Adipose tissue (tissue), 3 donors: ENCODE data around the gene ANP32A. TPM values are rescaled to one million over a fixed set of nuclear protein-coding genes. Genes with fewer than 3 reads are reported as not detected.
"Not testable (repeated sequence)": the region's sequence is repeated elsewhere in the genome, so short reads cannot be mapped to it uniquely, and the experiment has no call there.

Experiments
- H3K27ac ChIP-seq: one replicate; pipeline ENCODE4 v1.5.1; 2013; ENCODE audit warnings: low read depth, low read length
- WGBS, 3 donors: extraction: QIAGEN DNeasy Blood & Tissue Kit; methylation state at CpG; one replicate each; pipeline ENCODE4 v1.1.7; 2013; 5-methylcytosine and 5-hydroxymethylcytosine counted together
- polyA plus RNA-seq, 3 donors: library from polyadenylated mRNA; stranded (reverse); fragments of 200-250 nt; gene quantifications; one replicate each; pipeline ENCODE4 v1.2.3, GENCODE V29; 2013
- donor health status: healthy with polysubstance abuse.
- donor health status: Bipolar disorder and iron deficiency.
- donor health status: healthy.

Gene ANP32A
- 10 to 100 TPM; 41.9 to 81.2 (median 79.5) TPM for polyA plus RNA-seq

DNA sequence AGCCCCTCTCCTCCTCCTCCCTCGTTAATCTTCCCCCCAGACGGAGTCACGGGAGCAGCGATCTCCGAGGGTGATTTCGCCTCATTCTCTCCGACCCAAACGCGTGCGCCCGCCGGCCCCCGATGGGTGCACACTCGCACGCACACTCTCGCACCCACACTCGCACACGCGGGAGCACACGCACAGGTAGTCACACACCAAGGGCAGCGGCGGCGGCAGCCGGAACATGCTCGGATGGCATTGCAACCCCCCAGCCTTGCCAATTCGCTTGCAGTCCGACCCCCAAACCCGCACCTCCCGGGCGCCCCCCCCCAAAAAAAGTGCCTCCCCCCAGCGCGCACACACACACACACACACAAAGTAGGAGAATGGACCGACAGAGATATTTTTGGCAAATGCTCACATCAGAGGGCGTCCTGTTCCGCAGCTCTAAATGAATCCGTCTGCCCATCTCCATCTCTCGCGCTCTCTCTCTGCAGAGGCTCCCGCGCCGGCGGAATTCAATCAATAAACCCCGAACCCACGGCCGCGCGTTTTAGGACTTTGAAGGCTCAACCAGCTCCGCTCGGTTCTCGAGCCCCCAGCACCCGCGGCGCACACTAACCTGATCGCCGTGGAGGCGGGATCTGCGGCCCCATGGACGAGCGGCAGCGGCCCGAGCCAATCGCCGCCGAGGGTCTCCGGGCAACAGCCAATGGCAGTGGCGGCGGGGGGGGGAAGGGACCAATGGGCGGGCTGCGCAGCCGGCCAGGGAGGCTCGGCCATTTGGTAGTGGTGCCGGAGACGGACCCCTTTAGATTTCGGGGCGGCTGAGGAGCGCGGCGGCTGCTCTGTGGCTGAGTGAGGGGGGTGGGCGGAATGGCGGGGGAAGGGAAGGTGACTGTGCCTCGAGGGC lies at the start of gene ANP32A:
Gene ANP32A (minus strand): TSS at position 601 of the 895 bp plus-strand sequence. CDS start 144 bp downstream, at position 457.
- WGBS, 3 donors: 0 to 1% (median 1%) methylated on average over 70 to 81 of the region's 81 CpGs
- H3K27ac ChIP-seq: peak within 1 kb of the TSS; percentile 80

DNA sequence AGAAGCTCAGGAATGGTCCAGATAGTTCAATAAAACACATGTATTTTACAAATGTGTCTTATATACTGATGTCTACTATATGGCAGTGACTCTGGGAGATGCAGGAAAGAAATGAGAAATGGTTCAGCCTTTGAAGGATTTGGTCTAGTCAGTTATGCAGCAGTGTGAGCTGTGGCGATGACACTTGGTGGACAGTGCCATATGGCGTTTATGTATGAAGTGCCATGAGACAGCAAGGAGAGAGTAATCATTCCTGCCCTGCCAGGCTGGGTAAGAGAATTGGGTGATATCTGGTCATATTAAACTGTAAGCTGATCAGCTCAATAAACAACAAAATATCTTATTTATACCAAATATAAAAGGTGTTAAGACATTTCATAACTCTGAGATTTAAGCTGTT lies 47.6 kb upstream of the ANP32A start:
- no peak overlapping the region for H3K27ac ChIP-seq
- 90 to 97% (median 93%) methylated on average over 2 of the region's 2 CpGs for WGBS, 3 donors

- H3K27ac ChIP-seq: no peak overlapping the region
Observed at GRCh38 chr15:68862415-68862814, 41.7 kb upstream of the ANP32A start.

DNA sequence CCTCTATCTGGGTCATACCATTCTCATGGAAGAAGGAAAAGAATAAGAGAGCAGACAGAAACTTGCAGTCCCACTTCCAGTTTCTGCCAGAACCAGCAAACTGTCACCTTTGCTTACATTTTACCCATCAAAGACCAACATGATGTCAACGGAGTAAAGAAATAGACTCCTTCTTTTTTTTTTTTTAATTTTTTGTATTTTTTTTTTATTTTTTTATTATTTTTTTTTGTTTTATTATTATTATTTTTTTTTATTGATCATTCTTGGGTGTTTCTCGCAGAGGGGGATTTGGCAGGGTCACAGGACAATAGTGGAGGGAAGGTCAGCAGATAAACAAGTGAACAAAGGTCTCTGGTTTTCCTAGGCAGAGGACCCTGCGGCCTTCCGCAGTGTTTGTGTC lies 38.0 kb upstream of the ANP32A start:
- WGBS, 3 donors: 85 to 89% (median 87%) methylated on average over 2 of the region's 4 CpGs
- not testable (repeated sequence) for H3K27ac ChIP-seq

DNA sequence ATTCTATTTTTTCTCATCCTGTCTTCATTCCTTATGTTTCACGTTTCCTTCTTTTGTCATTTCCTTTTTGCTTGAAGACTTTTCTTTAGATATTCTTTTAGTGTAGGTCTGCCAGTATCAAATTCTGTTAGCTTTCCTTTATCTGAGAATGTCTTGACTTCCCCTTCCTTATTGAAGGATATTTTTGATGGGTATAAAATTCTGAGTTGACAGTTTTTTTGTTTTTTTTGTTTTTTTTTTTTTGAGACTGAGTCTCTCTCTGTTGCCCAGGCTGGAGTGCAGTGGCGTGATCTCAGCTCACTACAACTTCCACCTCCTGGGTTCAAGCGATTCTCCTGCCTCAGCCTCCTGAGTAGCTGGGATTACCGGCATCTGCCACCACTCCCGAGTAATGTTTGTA lies 36.7 kb upstream of the ANP32A start:
- 88 to 94% (median 90%) methylated on average over 5 of the region's 5 CpGs for WGBS, 3 donors
- H3K27ac ChIP-seq: not testable (repeated sequence)

- 87 to 93% (median 91%) methylated on average over 7 of the region's 7 CpGs for WGBS, 3 donors
- H3K27ac ChIP-seq: no peak overlapping the region
Observed at GRCh38 chr15:68852461-68852860, 31.8 kb upstream of the ANP32A start.

- WGBS, 3 donors: 80 to 90% (median 84%) methylated on average over 2 of the region's 2 CpGs
Observed at GRCh38 chr15:68851971-68852370, 31.3 kb upstream of the ANP32A start.

DNA sequence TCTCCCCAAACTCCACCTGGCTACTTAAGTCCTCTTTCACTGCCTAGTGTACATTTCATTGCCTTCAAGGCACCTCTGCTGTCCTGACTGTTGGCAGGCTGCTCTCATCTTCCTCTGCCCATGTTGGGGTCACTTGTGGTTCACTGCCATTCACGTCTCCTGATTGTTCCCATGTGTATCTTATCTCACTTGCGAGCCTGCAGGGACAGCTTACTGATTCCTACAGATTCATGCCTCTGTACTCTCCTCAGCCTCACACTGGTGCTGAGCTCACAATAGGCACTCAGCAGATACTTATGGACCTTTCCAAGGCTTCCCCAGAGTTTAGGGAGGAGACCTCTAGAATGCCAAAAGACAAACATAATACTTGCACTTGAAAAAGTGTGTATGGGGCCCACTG lies 28.8 kb upstream of the ANP32A start:
- H3K27ac ChIP-seq: no peak overlapping the region
- 55 to 86% (median 81%) methylated on average over 2 of the region's 2 CpGs for WGBS, 3 donors

More at GRCh38 chr15:68851971-68852370, 31.3 kb upstream of the ANP32A start:
- H3K27ac ChIP-seq: no peak overlapping the region

DNA sequence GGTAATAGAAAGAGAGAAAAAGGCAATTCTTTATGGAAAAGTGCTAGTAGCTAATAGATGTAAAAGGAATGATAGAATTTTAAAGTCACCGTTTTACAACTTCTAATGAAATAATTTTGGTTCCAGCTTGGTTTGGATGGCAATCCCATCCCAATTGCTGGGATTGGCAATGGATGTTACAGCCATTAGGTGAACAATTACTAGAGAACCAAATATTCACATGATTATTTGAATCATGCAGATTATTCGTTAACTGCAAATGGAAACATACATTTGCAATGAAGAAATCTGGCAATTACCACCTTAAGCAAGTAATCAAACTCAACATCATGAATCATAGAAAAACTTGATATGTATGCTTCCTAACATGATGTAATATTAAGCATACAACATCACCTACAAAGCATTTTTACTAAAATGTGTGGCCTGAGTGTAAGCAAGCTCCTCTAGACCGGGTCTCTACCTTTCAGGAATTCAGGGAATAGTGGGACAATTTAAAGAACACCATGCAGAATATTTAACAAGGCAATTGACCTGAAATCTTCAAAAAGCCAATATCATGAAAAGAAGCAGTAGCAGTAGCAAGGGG lies 26.2 kb upstream of the ANP32A start:
- WGBS, 3 donors: 90 to 99% (median 96%) methylated on average over 3 of the region's 3 CpGs
- H3K27ac ChIP-seq: no peak overlapping the region

GRCh38 chr15:68844856-68845550 lies 24.3 kb upstream of the ANP32A start:
- no peak overlapping the region for H3K27ac ChIP-seq
- WGBS, 3 donors: 44 to 73% (median 54%) methylated on average over 5 of the region's 5 CpGs

GRCh38 chr15:68843425-68844311 lies 23.0 kb upstream of the ANP32A start:
- H3K27ac ChIP-seq: no peak overlapping the region
- WGBS, 3 donors: 8 to 9% (median 9%) methylated on average over 32 of the region's 32 CpGs

- WGBS, 3 donors: 79 to 96% (median 91%) methylated on average over 1 of the region's 1 CpG
Observed at GRCh38 chr15:68842958-68843357, 22.3 kb upstream of the ANP32A start.

GRCh38 chr15:68834346-68834745 lies 13.7 kb upstream of the ANP32A start:
- 50 to 73% (median 69%) methylated on average over 3 of the region's 3 CpGs for WGBS, 3 donors
- no peak overlapping the region for H3K27ac ChIP-seq

More at GRCh38 chr15:68842958-68843357, 22.3 kb upstream of the ANP32A start:
- no peak overlapping the region for H3K27ac ChIP-seq

- no peak overlapping the region for H3K27ac ChIP-seq
- 68 to 80% (median 77%) methylated on average over 10 of the region's 10 CpGs for WGBS, 3 donors
Observed at GRCh38 chr15:68833700-68834331, 13.1 kb upstream of the ANP32A start.

DNA sequence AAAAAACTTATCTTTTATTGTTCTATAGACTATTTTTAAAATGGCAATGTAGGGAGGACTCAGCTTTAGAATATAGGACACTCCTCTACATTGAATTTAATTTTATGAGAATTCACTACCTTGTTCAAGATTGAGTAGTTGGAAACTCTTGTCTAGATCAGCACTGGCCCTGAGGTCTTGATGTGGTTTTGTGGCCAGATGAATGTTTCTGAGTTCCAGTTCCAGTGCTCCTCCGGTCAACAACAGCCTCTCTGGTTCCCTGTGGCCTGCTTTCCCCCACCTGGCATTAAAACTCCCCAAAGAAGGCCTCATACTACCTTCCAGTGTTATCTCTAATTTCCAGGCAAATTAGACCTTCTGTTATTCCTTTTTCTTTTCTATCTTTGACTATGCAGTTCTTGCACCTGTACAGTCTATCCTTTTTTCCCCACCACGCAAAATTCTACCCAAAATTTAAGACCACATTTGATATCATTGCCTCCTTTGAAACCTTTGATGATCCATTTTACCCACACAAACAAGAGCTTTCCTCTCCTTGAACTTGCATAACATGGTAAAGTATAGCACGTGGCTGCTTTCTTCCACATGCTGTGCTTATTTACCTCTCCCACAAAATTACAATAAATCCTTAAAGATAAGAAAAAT lies 9.6 kb upstream of the ANP32A start:
- no peak overlapping the region for H3K27ac ChIP-seq

DNA sequence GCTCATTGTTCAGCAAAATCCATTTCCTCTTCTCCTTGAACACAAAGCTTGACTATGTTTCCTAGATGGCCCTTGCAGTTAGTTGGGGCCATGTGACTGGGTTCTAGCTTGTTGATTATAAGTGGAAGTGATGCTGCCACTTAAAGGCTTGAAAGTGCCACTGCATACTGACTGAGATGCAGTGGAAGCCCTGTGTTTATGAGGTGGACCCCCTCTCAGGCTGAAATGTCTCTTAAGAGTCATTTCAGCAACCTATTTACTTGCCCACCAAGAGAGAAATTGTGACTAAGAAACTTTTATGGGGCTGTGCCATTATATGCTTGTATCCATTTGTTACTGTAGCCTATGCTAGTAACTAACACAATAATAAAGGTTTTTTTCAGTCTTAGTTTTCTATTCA lies 8.4 kb upstream of the ANP32A start:
- no peak overlapping the region for H3K27ac ChIP-seq

More for the DNA sequence above, 9.6 kb upstream of the ANP32A start:
- 38 to 42% (median 41%) methylated on average over 3 of the region's 3 CpGs for WGBS, 3 donors

GRCh38 chr15:68823561-68823960 lies 2.9 kb upstream of the ANP32A start:
- WGBS, 3 donors: 96 to 99% (median 97%) methylated on average over 3 of the region's 3 CpGs
- H3K27ac ChIP-seq: no peak overlapping the region
